HG03159 (cell line): Measurements from ENCODE around the gene IRGC.
"Not testable (repeated sequence)": the region's sequence is repeated elsewhere in the genome, so short reads cannot be mapped to it uniquely, and the experiment has no call there.

Experiments used
- ATAC-seq: cut with Tn5 transposase; IDR thresholded peaks from one replicate; pipeline ENCODE4 v1.9.1; 2021; ENCODE audit warnings: mild to moderate bottlenecking, moderate library complexity; ENCODE audit not compliant: unreplicated experiment

Gene IRGC, protein sequence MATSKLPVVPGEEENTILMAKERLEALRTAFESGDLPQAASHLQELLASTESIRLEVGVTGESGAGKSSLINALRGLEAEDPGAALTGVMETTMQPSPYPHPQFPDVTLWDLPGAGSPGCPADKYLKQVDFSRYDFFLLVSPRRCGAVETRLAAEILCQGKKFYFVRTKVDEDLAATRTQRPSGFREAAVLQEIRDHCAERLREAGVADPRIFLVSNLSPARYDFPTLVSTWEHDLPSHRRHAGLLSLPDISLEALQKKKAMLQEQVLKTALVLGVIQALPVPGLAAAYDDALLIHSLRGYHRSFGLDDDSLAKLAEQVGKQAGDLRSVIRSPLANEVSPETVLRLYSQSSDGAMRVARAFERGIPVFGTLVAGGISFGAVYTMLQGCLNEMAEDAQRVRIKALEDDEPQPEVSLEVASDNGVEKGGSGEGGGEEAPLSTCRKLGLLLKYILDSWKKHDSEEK

GRCh38 chr19:43715776-43716175, at the start of gene IRGC:
Gene IRGC (plus strand): TSS chr19:43716076. CDS start chr19:43718559, 2,483 bp downstream.
- no peak for ATAC-seq

GRCh38 chr19:43667126-43667875, 48.6 kb upstream of the IRGC start:
- no peak for ATAC-seq

GRCh38 chr19:43667876-43668405, 47.9 kb upstream of the IRGC start:
- ATAC-seq, result no peak

DNA sequence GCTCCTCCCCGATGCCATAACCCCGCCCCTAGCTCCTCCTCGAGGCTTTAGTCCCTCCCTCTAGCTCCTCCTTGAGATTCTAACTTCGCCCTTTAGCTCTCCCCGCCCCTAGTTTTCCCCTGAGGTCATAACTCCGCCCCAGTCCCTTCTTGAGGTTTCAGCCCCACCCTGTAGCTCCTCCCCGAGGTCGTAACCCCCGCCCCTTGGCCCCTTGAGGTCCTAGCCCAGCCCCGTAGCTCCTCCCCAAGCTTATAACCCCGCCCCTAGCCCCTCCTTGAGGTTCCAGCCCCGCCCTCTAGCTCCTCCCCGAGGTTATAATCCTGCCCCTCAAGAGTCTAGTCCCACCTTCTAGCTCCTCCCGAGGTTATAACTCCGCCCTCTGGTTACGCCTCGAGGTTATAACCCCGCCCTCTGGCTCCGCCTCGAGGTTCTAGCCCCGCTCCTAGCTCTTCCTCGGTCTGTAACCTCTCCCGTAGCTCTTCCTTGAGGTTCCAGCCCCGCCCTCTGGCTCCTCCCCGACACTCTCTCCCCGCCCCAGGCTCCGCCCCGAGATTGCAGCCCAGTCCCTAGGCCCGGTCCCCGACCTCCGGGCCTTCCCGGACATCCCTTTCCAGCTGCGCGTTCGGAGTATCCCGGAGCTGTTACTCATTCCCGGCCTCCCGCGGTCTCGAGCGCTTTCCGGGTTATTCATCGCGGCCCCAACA, 47.3 kb upstream of the IRGC start:
- peak; percentile 79 for ATAC-seq

DNA sequence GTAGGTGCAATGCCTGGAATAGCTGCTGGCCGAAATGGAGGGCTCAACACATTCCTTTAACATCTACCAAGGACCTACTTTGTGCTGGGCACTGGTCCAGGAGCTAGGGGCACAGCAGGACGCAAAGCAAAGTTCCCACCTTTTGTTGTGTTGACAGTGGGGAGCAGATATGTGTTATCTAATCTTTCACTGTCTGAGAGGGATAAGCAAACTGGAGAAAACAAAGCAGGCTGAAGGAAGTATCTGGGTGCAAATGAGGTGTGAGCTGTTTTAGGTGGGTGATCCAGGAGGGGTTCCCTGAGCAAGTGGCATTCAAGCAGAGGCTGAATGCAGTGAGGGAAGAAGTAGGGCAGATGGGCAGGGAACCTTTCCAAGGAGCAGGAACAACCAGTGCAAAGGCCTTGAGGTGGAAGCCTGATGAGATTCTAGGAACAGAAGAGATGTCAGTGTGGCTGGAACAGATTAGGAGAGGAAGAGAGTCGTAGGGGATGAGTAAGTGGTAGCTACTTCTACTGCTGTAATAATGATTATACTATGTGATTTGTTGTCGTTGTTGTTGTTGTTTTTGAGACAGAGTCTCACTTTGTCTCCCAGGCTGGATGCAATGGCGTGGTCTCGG, 43.7 kb upstream of the IRGC start:
- no peak for ATAC-seq

- no peak for ATAC-seq
Measured at GRCh38 chr19:43673637-43674036, 42.2 kb upstream of the IRGC start.

- no peak for ATAC-seq
Measured at GRCh38 chr19:43674183-43674582, 41.7 kb upstream of the IRGC start.

DNA sequence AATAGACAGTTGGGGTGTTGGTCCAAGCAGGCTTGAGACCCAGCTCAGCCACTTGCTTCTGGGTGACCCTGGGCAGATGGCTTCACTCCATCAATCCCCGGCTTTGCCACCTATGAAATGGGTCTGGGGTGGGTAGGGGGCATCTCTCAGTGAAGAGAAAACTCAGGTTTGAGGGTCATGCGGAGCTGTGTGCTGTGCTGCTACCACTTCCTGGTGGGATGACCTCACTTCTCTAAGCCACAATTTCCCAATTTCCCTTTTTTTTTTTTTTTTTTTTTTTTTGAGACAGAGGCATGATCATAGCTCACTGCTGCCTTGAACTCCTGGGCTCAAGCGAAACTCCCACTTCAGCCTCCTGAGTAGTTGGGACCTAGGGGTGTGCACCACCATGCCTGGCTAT, 41.3 kb upstream of the IRGC start:
- no peak for ATAC-seq

GRCh38 chr19:43675269-43675879, 40.5 kb upstream of the IRGC start:
- ATAC-seq, result no peak

- ATAC-seq, result no peak
Measured at GRCh38 chr19:43675906-43676305, 40.0 kb upstream of the IRGC start.

GRCh38 chr19:43678512-43679261, 37.2 kb upstream of the IRGC start:
- no peak for ATAC-seq

DNA sequence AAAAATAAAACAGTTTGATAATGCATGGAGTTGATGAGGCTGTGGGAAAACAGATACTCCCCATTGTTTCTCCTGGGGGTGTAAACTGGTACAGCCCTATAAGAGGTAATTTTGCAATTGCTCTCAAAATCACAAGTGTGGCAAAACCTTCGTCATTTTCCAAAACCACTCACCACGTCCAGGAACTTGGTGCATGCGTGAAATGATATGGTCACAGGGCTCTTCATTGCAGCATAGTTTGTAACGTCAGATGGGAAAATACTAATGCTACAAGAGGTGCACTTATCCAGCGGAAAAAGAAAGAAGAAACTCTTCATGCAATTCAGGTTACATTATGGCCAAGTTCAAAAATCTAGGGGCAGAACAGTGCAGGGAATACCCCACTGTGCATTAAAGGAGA, 34.1 kb upstream of the IRGC start:
- no peak for ATAC-seq

DNA sequence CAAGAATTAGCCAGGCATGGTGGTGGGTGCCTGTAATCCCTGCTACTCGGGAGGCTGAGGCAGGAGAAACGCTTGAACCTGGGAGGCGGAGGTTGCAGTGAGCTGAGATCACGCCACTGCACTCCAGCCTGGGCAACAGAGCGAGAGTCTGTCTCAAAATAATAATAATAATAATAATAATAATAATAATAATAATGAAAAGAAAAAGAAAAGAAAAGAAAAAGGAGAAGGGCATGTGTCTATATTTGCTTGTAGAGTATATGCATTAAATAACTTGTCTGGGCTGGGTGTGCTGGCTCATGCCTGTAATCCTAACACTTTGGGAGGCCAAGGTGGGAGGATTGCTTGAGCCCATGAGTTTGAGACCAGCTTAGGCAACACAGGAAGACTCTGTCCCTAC, 33.6 kb upstream of the IRGC start:
- ATAC-seq, result not testable (repeated sequence)

GRCh38 chr19:43682824-43683661, 32.8 kb upstream of the IRGC start:
- ATAC-seq, result no peak

- ATAC-seq, result no peak
Measured at GRCh38 chr19:43683905-43684304, 32.0 kb upstream of the IRGC start.

GRCh38 chr19:43684326-43684725, 31.6 kb upstream of the IRGC start:
- no peak for ATAC-seq

GRCh38 chr19:43687660-43687997, 28.2 kb upstream of the IRGC start:
- ATAC-seq, result no peak

- ATAC-seq, result no peak
Measured at GRCh38 chr19:43688059-43688701, 27.7 kb upstream of the IRGC start.
